Measurements from ENCODE around the gene XRRA1. TPM values are rescaled to one million over a fixed set of nuclear protein-coding genes. Genes with fewer than 3 reads are reported as not detected.

XRRA1 gene
- total RNA-seq, 1 experiment from 2014 or later: 34.1 TPM

DNA sequence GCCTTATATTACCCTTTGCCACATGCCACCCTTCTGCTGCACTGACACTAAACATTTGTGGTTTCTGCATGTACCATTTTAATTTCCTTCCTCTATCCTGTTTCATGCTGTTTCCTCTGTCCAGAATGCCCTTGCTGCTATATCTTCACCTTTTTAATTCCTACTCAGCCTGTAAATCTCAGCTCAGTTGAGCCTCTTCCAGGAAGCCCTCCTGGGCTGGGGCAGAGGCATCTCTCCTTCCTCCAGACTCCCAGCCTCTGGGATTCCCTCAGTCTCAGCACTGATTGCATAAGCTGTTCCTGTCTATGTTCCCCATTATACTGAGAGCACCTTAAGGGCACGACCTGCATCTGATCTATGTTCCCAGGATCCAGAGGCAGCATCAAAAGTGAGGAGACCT lies 101.5 kb downstream of the XRRA1 start:
- CTCF ChIA-PET: no interaction called here
- Histone ChIP-seq H3K4me3 (ENCODE audit: low read depth in 2 of 2, low read length in 2 of 2) (no peak overlapping the region), H3K4me1 (ENCODE audit: control insufficient read depth, insufficient read depth, low read length) (no peaks in the 10 kb centered on the region), H3K27me3 (ENCODE audit: control insufficient read depth, insufficient read depth, low read length) (no peaks in the 10 kb centered on the region), H3K27ac (ENCODE audit: low read length) (no peak overlapping the region), H3K36me3 (ENCODE audit: control insufficient read depth, insufficient read depth, low read length) (peaks cover 8% of the 10 kb centered on the region; the same call in 1 of the 2 replicates), H3K9me3 (ENCODE audit: control insufficient read depth, insufficient read depth, low read depth, low read length) (no peaks in the 10 kb centered on the region)
- DNase-seq (ENCODE audit: low read depth, low spot score) (no peak), ATAC-seq (no peak)
- BruUV-seq (replicated peaks): no TSS peak
- intact Hi-C loops (cut with micrococcal nuclease; ENCODE audit: unreplicated experiment) (no loop called here), in situ Hi-C loops (cut with HindIII; ENCODE audit: low pct_unique_long_range_greater_than_20kb, low sequenced_read_pairs) (no loop called here)
- no peak for TF ChIP-seq SIN3A (IDR thresholded peaks at IDR 0.05; ENCODE audit: borderline replicate concordance, insufficient read depth, low read depth, low read length)
- TF ChIP-seq CTCF (IDR thresholded peaks at IDR 0.05): no peak
- no peak for TF ChIP-seq POLR2AphosphoS5 (IDR thresholded peaks at IDR 0.05; ENCODE audit: low read depth, low read length)
- TF ChIP-seq, protein P1, sequence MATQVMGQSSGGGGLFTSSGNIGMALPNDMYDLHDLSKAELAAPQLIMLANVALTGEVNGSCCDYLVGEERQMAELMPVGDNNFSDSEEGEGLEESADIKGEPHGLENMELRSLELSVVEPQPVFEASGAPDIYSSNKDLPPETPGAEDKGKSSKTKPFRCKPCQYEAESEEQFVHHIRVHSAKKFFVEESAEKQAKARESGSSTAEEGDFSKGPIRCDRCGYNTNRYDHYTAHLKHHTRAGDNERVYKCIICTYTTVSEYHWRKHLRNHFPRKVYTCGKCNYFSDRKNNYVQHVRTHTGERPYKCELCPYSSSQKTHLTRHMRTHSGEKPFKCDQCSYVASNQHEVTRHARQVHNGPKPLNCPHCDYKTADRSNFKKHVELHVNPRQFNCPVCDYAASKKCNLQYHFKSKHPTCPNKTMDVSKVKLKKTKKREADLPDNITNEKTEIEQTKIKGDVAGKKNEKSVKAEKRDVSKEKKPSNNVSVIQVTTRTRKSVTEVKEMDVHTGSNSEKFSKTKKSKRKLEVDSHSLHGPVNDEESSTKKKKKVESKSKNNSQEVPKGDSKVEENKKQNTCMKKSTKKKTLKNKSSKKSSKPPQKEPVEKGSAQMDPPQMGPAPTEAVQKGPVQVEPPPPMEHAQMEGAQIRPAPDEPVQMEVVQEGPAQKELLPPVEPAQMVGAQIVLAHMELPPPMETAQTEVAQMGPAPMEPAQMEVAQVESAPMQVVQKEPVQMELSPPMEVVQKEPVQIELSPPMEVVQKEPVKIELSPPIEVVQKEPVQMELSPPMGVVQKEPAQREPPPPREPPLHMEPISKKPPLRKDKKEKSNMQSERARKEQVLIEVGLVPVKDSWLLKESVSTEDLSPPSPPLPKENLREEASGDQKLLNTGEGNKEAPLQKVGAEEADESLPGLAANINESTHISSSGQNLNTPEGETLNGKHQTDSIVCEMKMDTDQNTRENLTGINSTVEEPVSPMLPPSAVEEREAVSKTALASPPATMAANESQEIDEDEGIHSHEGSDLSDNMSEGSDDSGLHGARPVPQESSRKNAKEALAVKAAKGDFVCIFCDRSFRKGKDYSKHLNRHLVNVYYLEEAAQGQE (IDR thresholded peaks at IDR 0.05; ENCODE audit: insufficient read depth in 1 of 2, low read depth in 2 of 2, low read length in 1 of 2): no peak
- TF ChIP-seq TCF7L2 (IDR thresholded peaks at IDR 0.05; ENCODE audit: low read depth, low read length): no peak
- POLR2A ChIA-PET: interaction anchor here (0.6 kb wide), 1 partner anchor 199 kb away, joined by 3 read pairs; no protein-coding TSS in a partner anchor

- H3K27ac ChIP-seq (ENCODE audit: low read length): no peak overlapping the region
- H3K4me3 ChIP-seq (ENCODE audit: low read depth in 2 of 2, low read length in 2 of 2): no peak overlapping the region
- DNase-seq (ENCODE audit: low read depth, low spot score) (no peak), ATAC-seq (no peak)
- in situ Hi-C loops (cut with HindIII; ENCODE audit: low pct_unique_long_range_greater_than_20kb, low sequenced_read_pairs): no loop called here
- ChIA-PET POLR2A (interaction anchor here (0.6 kb wide), 1 partner anchor 199 kb away, joined by 3 read pairs; no protein-coding TSS in a partner anchor), CTCF (no interaction called here)
- TF ChIP-seq CTCF (IDR thresholded peaks at IDR 0.05) (no peak), TCF7L2 (IDR thresholded peaks at IDR 0.05; ENCODE audit: low read depth, low read length) (no peak), SIN3A (IDR thresholded peaks at IDR 0.05; ENCODE audit: borderline replicate concordance, insufficient read depth, low read depth, low read length) (no peak), POLR2AphosphoS5 (IDR thresholded peaks at IDR 0.05; ENCODE audit: low read depth, low read length) (no peak)
- TF ChIP-seq, protein P1 (IDR thresholded peaks at IDR 0.05; ENCODE audit: insufficient read depth in 1 of 2, low read depth in 2 of 2, low read length in 1 of 2): no peak
- no peaks in the 10 kb centered on the region for H3K4me1 ChIP-seq (ENCODE audit: control insufficient read depth, insufficient read depth, low read length)
- no peaks in the 10 kb centered on the region for H3K9me3 ChIP-seq (ENCODE audit: control insufficient read depth, insufficient read depth, low read depth, low read length)
- H3K27me3 ChIP-seq (ENCODE audit: control insufficient read depth, insufficient read depth, low read length): no peaks in the 10 kb centered on the region
- BruUV-seq (replicated peaks): no TSS peak
- intact Hi-C loops (cut with micrococcal nuclease; ENCODE audit: unreplicated experiment): no loop called here
- peaks cover 14% of the 10 kb centered on the region; the same call in 1 of the 2 replicates for H3K36me3 ChIP-seq (ENCODE audit: control insufficient read depth, insufficient read depth, low read length)
Measured at GRCh38 chr11:74846770-74847169, 102.1 kb downstream of the XRRA1 start.
